ENCODE results near the gene DHTKD1.
"Not testable (repeated sequence)": the region's sequence is repeated elsewhere in the genome, so short reads cannot be mapped to it uniquely, and the experiment has no call there.

DHTKD1 gene

GRCh38 chr10:12156367-12157123, 87.8 kb downstream of the DHTKD1 start:
- DNase-seq = no peak

- no peak for DNase-seq
Observed at GRCh38 chr10:12158111-12158510, 89.4 kb downstream of the DHTKD1 start.

- no peak for DNase-seq
Observed at GRCh38 chr10:12160664-12161063, 91.9 kb downstream of the DHTKD1 start.

GRCh38 chr10:12162927-12163326, 94.2 kb downstream of the DHTKD1 start:
- DNase-seq = no peak

GRCh38 chr10:12164085-12164484, 95.3 kb downstream of the DHTKD1 start:
- DNase-seq = no peak

GRCh38 chr10:12165036-12165435, 96.3 kb downstream of the DHTKD1 start:
- DNase-seq = no peak

GRCh38 chr10:12165999-12166775, 97.4 kb downstream of the DHTKD1 start:
- DNase-seq = no peak

GRCh38 chr10:12171512-12171911, 102.8 kb downstream of the DHTKD1 start:
- not testable (repeated sequence) for DNase-seq

All from activated CD4-positive, alpha-beta T cell treated with anti-CD3 and anti-CD28 coated beads, Interleukin-2, amount 50 U/mL, for 1 hour (primary cell).